Neural crest cell (in vitro differentiated cells): ENCODE data around the gene FRG2B. TPM values are rescaled to one million over a fixed set of nuclear protein-coding genes. Genes with fewer than 3 reads are reported as not detected.
"Not testable (repeated sequence)": the region's sequence is repeated elsewhere in the genome, so short reads cannot be mapped to it uniquely, and the experiment has no call there.

Experiments
- DNase-seq: peaks from one replicate; pipeline ENCODE4 v3.0.0; 2021; ENCODE audit warnings: low read depth, mixed read lengths, low spot score
- H3K27ac Mint-ChIP-seq: one replicate; pipeline ENCODE4 v1.8.0; 2021; ENCODE audit warnings: mild to moderate bottlenecking, mixed read lengths; ENCODE audit not compliant: unreplicated experiment
- H3K27me3 Mint-ChIP-seq: 2 replicates; pipeline ENCODE4 v1.8.0; 2021; ENCODE audit warnings: low read depth, mild to moderate bottlenecking, mixed read lengths
- H3K36me3 Mint-ChIP-seq: 2 replicates; pipeline ENCODE4 v1.8.0; 2021; ENCODE audit warnings: low read depth, mild to moderate bottlenecking, mixed read lengths
- H3K4me1 Mint-ChIP-seq: 2 replicates; pipeline ENCODE4 v1.8.0; 2021; ENCODE audit warnings: mixed read lengths
- H3K4me3 Mint-ChIP-seq: one replicate; pipeline ENCODE4 v1.8.0; 2021; ENCODE audit warnings: mild to moderate bottlenecking, mixed read lengths
- H3K9me3 Mint-ChIP-seq: 2 replicates; pipeline ENCODE4 v1.8.0; 2021; ENCODE audit warnings: mixed read lengths
- CTCF ChIP-seq: fragments of 200-600 bp; sonication (generic); conservative IDR thresholded peaks from 2 replicates; pipeline ENCODE4 v1.5.0; 2021; ENCODE audit warnings: antibody characterized with exemption, mild to moderate bottlenecking
- total RNA-seq: library from RNA; stranded (reverse); gene quantifications from 2 replicates; pipeline ENCODE4 v1.2.1, GENCODE V29; 2021

The FRG2B gene
- total RNA-seq, 1 donor from 2014 or later: not detected

GRCh38 chr10:133590226-133590969 is 36.2 kb downstream of the FRG2B start:
- Mint-ChIP-seq H3K4me1 (no peaks in the 10 kb centered on the region), H3K36me3 (peaks cover 2% of the 10 kb centered on the region), H3K9me3 (peaks cover 14% of the 10 kb centered on the region), H3K27ac (no peak overlapping the region), H3K4me3 (no peak overlapping the region), H3K27me3 (peaks cover 5% of the 10 kb centered on the region)
- no peak for DNase-seq
- TF ChIP-seq CTCF: no peak

- DNase-seq, H3K4me3 Mint-ChIP-seq, H3K27me3 Mint-ChIP-seq, H3K27ac Mint-ChIP-seq, H3K4me1 Mint-ChIP-seq: not testable (repeated sequence)
- Mint-ChIP-seq H3K9me3 (peaks cover 12% of the 10 kb centered on the region), H3K36me3 (peaks cover 11% of the 10 kb centered on the region)
Measured at GRCh38 chr10:133577037-133577436, 49.6 kb downstream of the FRG2B start.

Other genes with a start within 250 kb of the FRG2B start
- 8.8 and 9.7 TPM in 2 replicates for gene PAOX, start 247.5 kb downstream of the FRG2B start, total RNA-seq
- gene MTG1, start 232.6 kb downstream of the FRG2B start, total RNA-seq: 104 and 105 TPM in 2 replicates
- gene SPRN, start 202.2 kb downstream of the FRG2B start, total RNA-seq: 0.37 and 0.48 TPM in 2 replicates
- gene SCART1, start 172.8 kb downstream of the FRG2B start, total RNA-seq: 1.4 and 1.6 TPM in 2 replicates
- gene CYP2E1, start 99.4 kb downstream of the FRG2B start, total RNA-seq: 0.48 and 0.49 TPM in 2 replicates
- gene SYCE1, start 61.2 kb downstream of the FRG2B start, total RNA-seq: not detected in 2 replicates